Uterus (tissue), 2 donors: ENCODE results near the gene PBX1.

ENCODE experiments used
- CTCF ChIP-seq, 4 experiments: fragments of 200-600 bp in 2 of 4; fragments of 450-650 bp in 2 of 4; sonication (generic) in 2 of 4; IDR thresholded peaks; one replicate each; pipeline ENCODE4 v1.5.1; 2016 to 2019; ENCODE audit warnings: antibody characterized with exemption in 4 of 4, mild to moderate bottlenecking in 2 of 4, moderate library complexity in 1 of 4
- POLR2A ChIP-seq, 2 donors: fragments of 450-650 bp; IDR thresholded peaks; one replicate each; pipeline ENCODE4 v1.6.1; 2016; ENCODE audit warnings: antibody characterized with exemption in 2 of 2, mild to moderate bottlenecking in 1 of 2, moderate library complexity in 1 of 2

DNA sequence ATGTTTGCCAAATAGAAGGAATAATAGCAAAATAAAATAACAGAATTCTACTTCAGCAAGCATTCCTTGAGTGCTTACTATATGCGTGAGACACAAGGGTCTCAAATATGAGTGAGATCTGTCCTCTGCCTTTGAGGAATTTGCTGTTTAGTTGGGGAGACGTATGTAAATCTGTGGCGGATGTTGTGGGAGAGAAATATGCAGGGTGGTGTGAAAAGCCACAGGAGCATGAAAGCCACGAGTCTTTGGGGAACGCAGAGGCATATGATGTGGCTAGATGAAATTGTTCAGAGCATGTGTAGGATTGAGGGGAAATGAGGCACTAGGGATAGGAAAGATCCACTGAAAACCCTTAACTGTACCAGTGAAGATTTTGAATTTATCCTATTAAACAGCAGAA, 244.4 kb downstream of the PBX1 start:
- TF ChIP-seq POLR2A (IDR thresholded peaks at IDR 0.05) (no peak), CTCF (IDR thresholded peaks at IDR 0.05) (no peak)
